MCF 10A (cell line): ENCODE measurements around the gene ATP5F1D. TPM values are rescaled to one million over a fixed set of nuclear protein-coding genes. Genes with fewer than 3 reads are reported as not detected.

ENCODE experiments used
- BruUV-seq: library from RNA; stranded (reverse); fragments of 400-500 nt; replicated peaks from 2 replicates; lab custom pipeline; 2021; lab: Mats Ljungman, UMichigan
- CTCF ChIA-PET: fragments of 300-600 bp; sonication (Branson Sonifier 250); formaldehyde crosslinking; extraction: SDS; loops from one replicate; lab custom pipeline; 2021; ENCODE audit warnings: antibody characterized with exemption, inconsistent platforms; lab: Yijun Ruan, JAX
- POLR2A ChIA-PET: fragments of 300-600, 350-650 bp; sonication (Branson Sonifier 250); formaldehyde crosslinking; extraction: SDS; loops from one replicate; lab custom pipeline; 2020; ENCODE audit warnings: antibody characterized with exemption, inconsistent platforms; lab: Yijun Ruan, JAX
- DNase-seq: peaks from one replicate; pipeline ENCODE4 v3.0.0-alpha.2; 2018; ENCODE audit not compliant: unreplicated experiment
- H3K27ac Mint-ChIP-seq: one replicate; pipeline ENCODE4 v1.8.0; 2022; ENCODE audit warnings: mild to moderate bottlenecking, low read depth, mixed read lengths; ENCODE audit not compliant: unreplicated experiment
- H3K27me3 Mint-ChIP-seq: one replicate; pipeline ENCODE4 v1.8.0; 2022; ENCODE audit warnings: mixed read lengths; ENCODE audit not compliant: insufficient read depth, unreplicated experiment
- H3K36me3 Mint-ChIP-seq: one replicate; pipeline ENCODE4 v1.8.0; 2022; ENCODE audit warnings: mild to moderate bottlenecking, moderate library complexity, mixed read lengths; ENCODE audit not compliant: insufficient read depth, unreplicated experiment
- H3K4me1 Mint-ChIP-seq: one replicate; pipeline ENCODE4 v1.8.0; 2022; ENCODE audit warnings: mixed read lengths; ENCODE audit not compliant: insufficient read depth, unreplicated experiment
- H3K4me3 Mint-ChIP-seq: one replicate; pipeline ENCODE4 v1.8.0; 2022; ENCODE audit warnings: mild to moderate bottlenecking, moderate library complexity, mixed read lengths; ENCODE audit not compliant: unreplicated experiment
- H3K9me3 Mint-ChIP-seq: one replicate; pipeline ENCODE4 v1.8.0; 2022; ENCODE audit warnings: mixed read lengths; ENCODE audit not compliant: unreplicated experiment
- intact Hi-C: fragments of 100-400 bp; cut with micrococcal nuclease; formaldehyde crosslinking; loops from 2 replicates; pipeline ENCODE4 v1.14.1; 2022
- total RNA-seq: library from RNA; stranded (reverse); gene quantifications from 2 replicates; pipeline ENCODE4 v1.2.3, GENCODE V29; 2022
- TF ChIP-seq, protein P1 (sequence below): fragments of 200-600 bp; IDR thresholded peaks from one replicate; pipeline ENCODE4 v1.8.0; 2022; ENCODE audit warnings: antibody characterized with exemption, mild to moderate bottlenecking; ENCODE audit not compliant: unreplicated experiment

The ATP5F1D gene
- total RNA-seq, 1 experiment from 2014 or later, result 258 TPM

DNA sequence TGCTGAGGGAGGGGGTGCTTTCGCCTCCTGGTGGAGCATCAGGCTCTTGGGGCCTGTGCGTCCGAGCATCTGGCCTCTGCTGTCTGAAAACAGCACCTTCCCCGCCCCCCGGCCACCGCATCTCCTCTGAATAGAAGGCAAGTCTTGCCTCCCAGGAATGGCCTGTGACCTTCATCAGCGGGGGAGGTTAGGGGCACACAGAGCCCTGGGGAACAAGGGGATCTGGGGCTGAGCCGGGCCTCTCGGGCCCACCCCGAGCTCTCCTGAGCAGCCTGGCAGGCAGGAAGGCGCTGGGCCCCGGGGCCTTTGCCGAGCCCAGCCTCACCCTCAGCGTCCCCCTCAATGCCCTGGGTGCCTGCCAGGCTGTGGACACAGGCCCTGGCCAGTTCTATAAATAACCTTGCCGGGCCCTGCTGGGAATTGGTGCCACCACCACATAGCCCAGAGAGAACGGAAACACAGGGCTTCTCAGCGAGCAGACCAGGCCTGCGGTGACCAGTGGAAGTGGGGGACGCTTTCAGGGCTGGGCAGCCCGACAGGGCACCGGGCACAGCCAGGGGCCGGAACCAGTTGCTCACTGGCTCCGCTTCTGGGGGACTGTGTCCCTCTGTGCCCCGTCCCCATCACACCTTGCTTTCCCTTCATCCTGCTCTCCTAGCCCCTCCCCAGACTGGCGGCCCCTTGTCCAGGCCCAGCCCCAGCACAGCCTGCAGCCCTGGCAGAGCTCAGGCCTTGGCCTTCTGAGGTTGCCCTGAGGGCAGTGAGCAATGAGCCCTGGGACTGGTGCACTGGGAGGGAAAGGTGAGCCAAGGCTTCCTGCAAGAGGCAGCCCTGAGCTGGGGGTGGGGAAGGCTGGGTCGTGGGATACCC is 26.5 kb upstream of the ATP5F1D start:
- intact Hi-C loops, result no loop called here
- peak; percentile 81 for DNase-seq
- BruUV-seq, result no TSS peak
- peaks cover 40% of the 10 kb centered on the region for H3K4me1 Mint-ChIP-seq
- H3K27me3 Mint-ChIP-seq, result no peaks in the 10 kb centered on the region
- peak overlapping the region; percentile 47 for H3K4me3 Mint-ChIP-seq
- H3K36me3 Mint-ChIP-seq, result peaks cover 50% of the 10 kb centered on the region
- H3K9me3 Mint-ChIP-seq, result no peaks in the 10 kb centered on the region
- TF ChIP-seq, protein P1, sequence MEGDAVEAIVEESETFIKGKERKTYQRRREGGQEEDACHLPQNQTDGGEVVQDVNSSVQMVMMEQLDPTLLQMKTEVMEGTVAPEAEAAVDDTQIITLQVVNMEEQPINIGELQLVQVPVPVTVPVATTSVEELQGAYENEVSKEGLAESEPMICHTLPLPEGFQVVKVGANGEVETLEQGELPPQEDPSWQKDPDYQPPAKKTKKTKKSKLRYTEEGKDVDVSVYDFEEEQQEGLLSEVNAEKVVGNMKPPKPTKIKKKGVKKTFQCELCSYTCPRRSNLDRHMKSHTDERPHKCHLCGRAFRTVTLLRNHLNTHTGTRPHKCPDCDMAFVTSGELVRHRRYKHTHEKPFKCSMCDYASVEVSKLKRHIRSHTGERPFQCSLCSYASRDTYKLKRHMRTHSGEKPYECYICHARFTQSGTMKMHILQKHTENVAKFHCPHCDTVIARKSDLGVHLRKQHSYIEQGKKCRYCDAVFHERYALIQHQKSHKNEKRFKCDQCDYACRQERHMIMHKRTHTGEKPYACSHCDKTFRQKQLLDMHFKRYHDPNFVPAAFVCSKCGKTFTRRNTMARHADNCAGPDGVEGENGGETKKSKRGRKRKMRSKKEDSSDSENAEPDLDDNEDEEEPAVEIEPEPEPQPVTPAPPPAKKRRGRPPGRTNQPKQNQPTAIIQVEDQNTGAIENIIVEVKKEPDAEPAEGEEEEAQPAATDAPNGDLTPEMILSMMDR, result no peak
- ChIA-PET CTCF (interaction anchor here (0.5 to 1.5 kb wide), 7 partner anchors 9 to 292 kb away, joined by 3 to 6 read pairs (median 3); partner anchors contain the start of gene STK11), POLR2A (interaction anchor here (0.5 to 3.6 kb wide), 21 partner anchors 8 to 188 kb away, joined by 3 to 14 read pairs (median 6); partner anchors contain the start of genes ATP5F1D, CIRBP, CNN2 and FAM174C)
- peak overlapping the region; percentile 89 for H3K27ac Mint-ChIP-seq

DNA sequence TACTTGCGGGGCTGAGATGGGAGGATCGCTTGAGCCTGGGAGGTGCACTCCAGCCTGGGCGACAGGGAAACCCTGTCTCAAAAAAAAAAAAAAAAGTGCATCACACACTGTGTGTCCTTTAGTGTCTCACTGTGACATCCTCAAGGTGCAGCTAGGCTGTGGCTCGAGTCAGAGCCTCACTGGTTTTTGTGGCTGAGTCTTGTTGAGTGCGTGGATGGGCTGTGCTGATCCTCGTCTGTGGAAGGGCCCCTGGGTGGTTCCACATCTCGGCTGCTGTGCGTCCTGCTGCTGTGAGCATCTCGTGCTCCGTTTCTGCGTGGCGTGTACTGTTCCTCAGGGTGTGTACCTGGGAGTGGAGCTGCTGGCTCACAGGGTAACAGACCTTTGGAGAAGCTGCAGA is 24.8 kb upstream of the ATP5F1D start:
- intact Hi-C loops, result no loop called here
- no TSS peak for BruUV-seq
- H3K4me1 Mint-ChIP-seq, result peaks cover 36% of the 10 kb centered on the region
- ChIA-PET CTCF (interaction anchor here (0.7 to 1.7 kb wide), 6 partner anchors 10 to 114 kb away, joined by 3 to 9 read pairs (median 3); no protein-coding TSS in a partner anchor), POLR2A (interaction anchor here (0.6 to 3.6 kb wide), 21 partner anchors 9 to 197 kb away, joined by 3 to 14 read pairs (median 5); partner anchors contain the start of genes ATP5F1D, CIRBP, CNN2 and FAM174C)
- no peaks in the 10 kb centered on the region for H3K9me3 Mint-ChIP-seq
- H3K36me3 Mint-ChIP-seq, result peaks cover 48% of the 10 kb centered on the region
- peak overlapping the region; percentile 47 for H3K4me3 Mint-ChIP-seq
- TF ChIP-seq, protein P1, result no peak
- DNase-seq, result no peak
- H3K27ac Mint-ChIP-seq, result peak overlapping the region; percentile 89
- no peaks in the 10 kb centered on the region for H3K27me3 Mint-ChIP-seq

DNA sequence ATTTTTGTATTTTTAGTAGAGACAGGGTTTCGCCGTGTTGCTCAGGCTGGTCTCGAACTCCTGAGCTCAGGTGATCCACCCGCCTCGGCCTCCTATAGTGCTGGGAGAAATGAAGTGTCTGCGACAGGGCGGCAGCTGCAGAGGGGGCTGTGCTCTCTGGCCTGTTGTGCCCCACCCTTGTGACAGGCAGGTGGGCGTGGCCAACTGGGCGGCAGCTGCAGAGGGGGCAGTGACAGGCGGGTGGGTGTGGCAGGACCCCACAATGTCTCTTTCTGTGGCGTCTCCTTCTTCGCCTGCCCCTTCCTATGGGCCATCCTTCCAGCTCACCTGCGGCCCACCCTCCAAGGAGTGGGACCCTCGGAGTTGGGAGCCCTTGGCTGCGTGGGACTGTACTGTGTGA is 24.2 kb upstream of the ATP5F1D start:
- no peak for DNase-seq
- intact Hi-C loops, result no loop called here
- H3K4me3 Mint-ChIP-seq, result no peak overlapping the region
- POLR2A ChIA-PET, result interaction anchor here (0.7 to 3.6 kb wide), 12 partner anchors 8 to 194 kb away, joined by 3 to 13 read pairs (median 3); partner anchors contain the start of genes ATP5F1D and CNN2
- no peak overlapping the region for H3K27ac Mint-ChIP-seq
- peaks cover 45% of the 10 kb centered on the region for H3K36me3 Mint-ChIP-seq
- TF ChIP-seq, protein P1, result no peak
- CTCF ChIA-PET, result interaction anchor here (0.6 to 1.7 kb wide), 7 partner anchors 15 to 120 kb away, joined by 3 to 9 read pairs (median 3); no protein-coding TSS in a partner anchor
- no peaks in the 10 kb centered on the region for H3K27me3 Mint-ChIP-seq
- no peaks in the 10 kb centered on the region for H3K9me3 Mint-ChIP-seq
- peaks cover 35% of the 10 kb centered on the region for H3K4me1 Mint-ChIP-seq
- no TSS peak for BruUV-seq
